ENCODE results near the gene SLC1A2. TPM values are rescaled to one million over a fixed set of nuclear protein-coding genes. Genes with fewer than 3 reads are reported as not detected.

SLC1A2 gene
- total RNA-seq, 2 experiments from 2014 or later: not detected

GRCh38 chr11:35236667-35237003 lies 182.7 kb downstream of the SLC1A2 start:
- H3K9me2 ChIP-seq (ENCODE audit: insufficient read depth, low read length): no peaks in the 10 kb centered on the region
- intact Hi-C loops (cut with micrococcal nuclease; ENCODE audit: unreplicated experiment): loop anchor here (5.0 kb wide), 1 partner anchor 74 kb away; no protein-coding TSS in a partner anchor
- H3K27ac ChIP-seq (ENCODE audit: low read depth, low read length, poor library complexity, severe bottlenecking): no peak overlapping the region
- no peaks in the 10 kb centered on the region for H3K36me3 ChIP-seq (ENCODE audit: insufficient read depth, low read length)
- no TSS peak for BruUV-seq (replicated peaks)
- ChIA-PET CTCF (ENCODE audit: unreplicated experiment) (interaction anchor here (0.9 kb wide), 1 partner anchor 311 kb away, joined by 4 read pairs; no protein-coding TSS in a partner anchor), POLR2A (interaction anchor here (0.6 kb wide), 1 partner anchor 767 kb away, joined by 3 read pairs; no protein-coding TSS in a partner anchor)
- H3K9me3 ChIP-seq (ENCODE audit: low read length): no peaks in the 10 kb centered on the region
- H3K79me2 ChIP-seq (ENCODE audit: insufficient read depth, low read depth, low read length): no peaks in the 10 kb centered on the region
- TF ChIP-seq EZH2phosphoT487 (IDR thresholded peaks at IDR 0.05; ENCODE audit: borderline replicate concordance, low read depth, low read length): no peak
- TF ChIP-seq, protein P1, sequence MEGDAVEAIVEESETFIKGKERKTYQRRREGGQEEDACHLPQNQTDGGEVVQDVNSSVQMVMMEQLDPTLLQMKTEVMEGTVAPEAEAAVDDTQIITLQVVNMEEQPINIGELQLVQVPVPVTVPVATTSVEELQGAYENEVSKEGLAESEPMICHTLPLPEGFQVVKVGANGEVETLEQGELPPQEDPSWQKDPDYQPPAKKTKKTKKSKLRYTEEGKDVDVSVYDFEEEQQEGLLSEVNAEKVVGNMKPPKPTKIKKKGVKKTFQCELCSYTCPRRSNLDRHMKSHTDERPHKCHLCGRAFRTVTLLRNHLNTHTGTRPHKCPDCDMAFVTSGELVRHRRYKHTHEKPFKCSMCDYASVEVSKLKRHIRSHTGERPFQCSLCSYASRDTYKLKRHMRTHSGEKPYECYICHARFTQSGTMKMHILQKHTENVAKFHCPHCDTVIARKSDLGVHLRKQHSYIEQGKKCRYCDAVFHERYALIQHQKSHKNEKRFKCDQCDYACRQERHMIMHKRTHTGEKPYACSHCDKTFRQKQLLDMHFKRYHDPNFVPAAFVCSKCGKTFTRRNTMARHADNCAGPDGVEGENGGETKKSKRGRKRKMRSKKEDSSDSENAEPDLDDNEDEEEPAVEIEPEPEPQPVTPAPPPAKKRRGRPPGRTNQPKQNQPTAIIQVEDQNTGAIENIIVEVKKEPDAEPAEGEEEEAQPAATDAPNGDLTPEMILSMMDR (conservative IDR thresholded peaks at IDR 0.05; ENCODE audit: low read length): no peak
- H3K4me2 ChIP-seq (ENCODE audit: low read length): no peak overlapping the region
- no peak overlapping the region for H3K4me3 ChIP-seq (ENCODE audit: low read depth, low read length, poor library complexity, severe bottlenecking)
- peaks cover 12% of the 10 kb centered on the region for H3K4me1 ChIP-seq (ENCODE audit: insufficient read depth, low read length, poor library complexity, severe bottlenecking)
- H4K20me1 ChIP-seq (ENCODE audit: insufficient read depth, low read length): no peaks in the 10 kb centered on the region
- H2AFZ ChIP-seq (ENCODE audit: low read length): no peak overlapping the region
- DNase-seq (ENCODE audit: low spot score): no peak

GRCh38 chr11:35235936-35236666 lies 183.3 kb downstream of the SLC1A2 start:
- Histone ChIP-seq H3K36me3 (ENCODE audit: insufficient read depth, low read length) (no peaks in the 10 kb centered on the region), H3K9me2 (ENCODE audit: insufficient read depth, low read length) (no peaks in the 10 kb centered on the region), H3K9me3 (ENCODE audit: low read length) (no peaks in the 10 kb centered on the region), H3K27ac (ENCODE audit: low read depth, low read length, poor library complexity, severe bottlenecking) (no peak overlapping the region), H3K4me1 (ENCODE audit: insufficient read depth, low read length, poor library complexity, severe bottlenecking) (peaks cover 12% of the 10 kb centered on the region), H3K4me2 (ENCODE audit: low read length) (no peak overlapping the region), H3K4me3 (ENCODE audit: low read depth, low read length, poor library complexity, severe bottlenecking) (no peak overlapping the region), H3K79me2 (ENCODE audit: insufficient read depth, low read depth, low read length) (no peaks in the 10 kb centered on the region), H2AFZ (ENCODE audit: low read length) (no peak overlapping the region), H4K20me1 (ENCODE audit: insufficient read depth, low read length) (no peaks in the 10 kb centered on the region)
- POLR2A ChIA-PET: interaction anchor here (0.6 kb wide), 2 partner anchors 190 to 767 kb away, joined by 3 read pairs; no protein-coding TSS in a partner anchor
- intact Hi-C loops (cut with micrococcal nuclease; ENCODE audit: unreplicated experiment): loop anchor here (5.0 kb wide), 1 partner anchor 74 kb away; no protein-coding TSS in a partner anchor
- TF ChIP-seq, protein P1 (conservative IDR thresholded peaks at IDR 0.05; ENCODE audit: low read length): no peak
- no peak for TF ChIP-seq EZH2phosphoT487 (IDR thresholded peaks at IDR 0.05; ENCODE audit: borderline replicate concordance, low read depth, low read length)
- no TSS peak for BruUV-seq (replicated peaks)
- CTCF ChIA-PET (ENCODE audit: unreplicated experiment): no interaction called here
- no peak for DNase-seq (ENCODE audit: low spot score)

- CTCF ChIA-PET (ENCODE audit: unreplicated experiment): no interaction called here
- POLR2A ChIA-PET: interaction anchor here (0.6 kb wide), 1 partner anchor 190 kb away, joined by 3 read pairs; no protein-coding TSS in a partner anchor
- no peak overlapping the region for H2AFZ ChIP-seq (ENCODE audit: low read length)
- H4K20me1 ChIP-seq (ENCODE audit: insufficient read depth, low read length): no peaks in the 10 kb centered on the region
- no peak overlapping the region for H3K4me3 ChIP-seq (ENCODE audit: low read depth, low read length, poor library complexity, severe bottlenecking)
- H3K9me3 ChIP-seq (ENCODE audit: low read length): no peaks in the 10 kb centered on the region
- intact Hi-C loops (cut with micrococcal nuclease; ENCODE audit: unreplicated experiment): loop anchor here (5.0 kb wide), 1 partner anchor 73 kb away; no protein-coding TSS in a partner anchor
- H3K4me2 ChIP-seq (ENCODE audit: low read length): no peak overlapping the region
- BruUV-seq (replicated peaks): no TSS peak
- H3K9me2 ChIP-seq (ENCODE audit: insufficient read depth, low read length): no peaks in the 10 kb centered on the region
- TF ChIP-seq, protein P1 (conservative IDR thresholded peaks at IDR 0.05; ENCODE audit: low read length): no peak
- no peak for TF ChIP-seq EZH2phosphoT487 (IDR thresholded peaks at IDR 0.05; ENCODE audit: borderline replicate concordance, low read depth, low read length)
- peaks cover 12% of the 10 kb centered on the region for H3K4me1 ChIP-seq (ENCODE audit: insufficient read depth, low read length, poor library complexity, severe bottlenecking)
- H3K36me3 ChIP-seq (ENCODE audit: insufficient read depth, low read length): no peaks in the 10 kb centered on the region
- DNase-seq (ENCODE audit: low spot score): no peak
- no peaks in the 10 kb centered on the region for H3K79me2 ChIP-seq (ENCODE audit: insufficient read depth, low read depth, low read length)
- no peak overlapping the region for H3K27ac ChIP-seq (ENCODE audit: low read depth, low read length, poor library complexity, severe bottlenecking)
Measured at GRCh38 chr11:35235498-35235897, 183.9 kb downstream of the SLC1A2 start.
